H1 (cell line): Measurements from ENCODE around the gene NOBOX. TPM values are rescaled to one million over a fixed set of nuclear protein-coding genes. Genes with fewer than 3 reads are reported as not detected.

ENCODE experiments used
- NRF1 ChIP-seq: IDR thresholded peaks from 2 replicates; pipeline ENCODE4 v1.6.1; 2011; ENCODE audit warnings: mild to moderate bottlenecking, low read depth, low read length, improper control_type of control experiment
- POLR2AphosphoS5 ChIP-seq: IDR thresholded peaks from 2 replicates; pipeline ENCODE4 v1.6.1; 2011; ENCODE audit warnings: low read depth, low read length
- RAD21 ChIP-seq, 2 experiments: IDR thresholded peaks in 1 of 2; conservative IDR thresholded peaks in 1 of 2; 2 replicates each; pipeline ENCODE4 v1.6.1; 2011; ENCODE audit warnings: low read depth in 2 of 2, low read length in 2 of 2, improper control_type of control experiment in 1 of 2, inconsistent platforms in 1 of 2, mild to moderate bottlenecking in 1 of 2, moderate library complexity in 1 of 2
- TEAD4 ChIP-seq: IDR thresholded peaks from 2 replicates; pipeline ENCODE4 v1.6.1; 2012; ENCODE audit warnings: low read depth, low read length, inconsistent platforms, mixed read lengths
- polyA plus RNA-seq, 7 experiments: library from polyadenylated mRNA; depleted of rRNA in 3 of 7; stranded (reverse) in 5 of 7; unstranded in 2 of 7; fragments of >200 nt in 5 of 7; fragments of 200-250 nt in 2 of 7; gene quantifications; 1 replicate in 5 of 7; 2 replicates in 1 of 7; 4 replicates in 1 of 7; pipeline versions ENCODE4 v1.2.1 to v1.2.3, GENCODE V29; 2011 to 2013; ENCODE audit warnings: missing spikeins in 2 of 7, mixed read lengths in 2 of 7
- total RNA-seq: library from RNA; stranded (reverse); fragmentation: NEBNext Ultra II Directional; extraction: Animal tissue kit (Norgen Biotek cat#: 25700); gene quantifications from 2 replicates; pipeline ENCODE4 v1.2.1, GENCODE V29; 2021
- TF ChIP-seq, protein P1 (sequence below): IDR thresholded peaks from 2 replicates; pipeline ENCODE4 v1.6.1; 2011; ENCODE audit warnings: low read depth, mild to moderate bottlenecking, low read length; ENCODE audit not compliant: insufficient read depth

NOBOX gene
- total and polyA plus RNA-seq, 2 of the 8 experiments (the other 6 are each of a cell fraction or from before 2014, with no cell fraction given), result not detected

GRCh38 chr7:144391014-144391413 is 12.5 kb downstream of the NOBOX start (continued):
- no peak for TF ChIP-seq TEAD4
- TF ChIP-seq RAD21 (IDR thresholded peaks at IDR 0.05 in 1 of 2, conservative IDR thresholded peaks at IDR 0.05 in 1 of 2; ENCODE audit: low read depth in 2 of 2, low read length in 2 of 2), result no peak
- TF ChIP-seq, protein P1, sequence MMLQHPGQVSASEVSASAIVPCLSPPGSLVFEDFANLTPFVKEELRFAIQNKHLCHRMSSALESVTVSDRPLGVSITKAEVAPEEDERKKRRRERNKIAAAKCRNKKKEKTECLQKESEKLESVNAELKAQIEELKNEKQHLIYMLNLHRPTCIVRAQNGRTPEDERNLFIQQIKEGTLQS, result no peak
- TF ChIP-seq NRF1, result no peak
- no peak for TF ChIP-seq POLR2AphosphoS5
